IPS-20b (cell line): ENCODE data around the gene UGT2B28.
"Not testable (repeated sequence)": the region's sequence is repeated elsewhere in the genome, so short reads cannot be mapped to it uniquely, and the experiment has no call there.

ENCODE experiments used
- H3K27ac ChIP-seq: one replicate; pipeline ENCODE4 v1.5.1; 2013; ENCODE audit warnings: low read length
- H3K27me3 ChIP-seq: 2 replicates; pipeline ENCODE4 v1.6.1; 2013; ENCODE audit warnings: mild to moderate bottlenecking, low read length, inconsistent platforms; ENCODE audit not compliant: insufficient read depth
- H3K36me3 ChIP-seq: 2 replicates; pipeline ENCODE4 v1.6.1; 2013; ENCODE audit warnings: low read depth, mild to moderate bottlenecking, inconsistent platforms, low read length, moderate library complexity; ENCODE audit not compliant: insufficient read depth
- H3K4me1 ChIP-seq: 2 replicates; pipeline ENCODE4 v1.6.1; 2013; ENCODE audit warnings: mild to moderate bottlenecking, control low read depth, inconsistent platforms, low read length, moderate library complexity; ENCODE audit not compliant: insufficient read depth
- H3K4me3 ChIP-seq: 2 replicates; pipeline ENCODE4 v1.5.1; 2013; ENCODE audit warnings: mild to moderate bottlenecking, low read length, inconsistent platforms
- H3K9ac ChIP-seq: 2 replicates; pipeline ENCODE4 v1.6.1; 2013; ENCODE audit warnings: low read depth, mild to moderate bottlenecking, inconsistent platforms, low read length, moderate library complexity
- H3K9me3 ChIP-seq: 2 replicates; pipeline ENCODE4 v1.6.1; 2013; ENCODE audit warnings: mild to moderate bottlenecking, low read depth, low read length, inconsistent platforms; ENCODE audit not compliant: insufficient read depth

Gene UGT2B28

GRCh38 chr4:69310262-69310661, 30.0 kb downstream of the UGT2B28 start:
- not testable (repeated sequence) for H3K36me3 ChIP-seq, H3K27ac ChIP-seq, H3K4me1 ChIP-seq, H3K27me3 ChIP-seq, H3K9me3 ChIP-seq, H3K4me3 ChIP-seq, H3K9ac ChIP-seq

- H3K27me3 ChIP-seq, H3K36me3 ChIP-seq, H3K9me3 ChIP-seq, H3K4me1 ChIP-seq, H3K4me3 ChIP-seq, H3K9ac ChIP-seq, H3K27ac ChIP-seq: not testable (repeated sequence)
Observed at GRCh38 chr4:69317669-69318298, 37.5 kb downstream of the UGT2B28 start.

- Histone ChIP-seq H3K9ac (no peak overlapping the region), H3K4me3 (no peak overlapping the region), H3K27me3 (no peaks in the 10 kb centered on the region), H3K9me3 (no peaks in the 10 kb centered on the region), H3K36me3 (no peaks in the 10 kb centered on the region), H3K4me1 (no peaks in the 10 kb centered on the region), H3K27ac (no peak overlapping the region)
Observed at GRCh38 chr4:69321153-69321729, 41.0 kb downstream of the UGT2B28 start.

DNA sequence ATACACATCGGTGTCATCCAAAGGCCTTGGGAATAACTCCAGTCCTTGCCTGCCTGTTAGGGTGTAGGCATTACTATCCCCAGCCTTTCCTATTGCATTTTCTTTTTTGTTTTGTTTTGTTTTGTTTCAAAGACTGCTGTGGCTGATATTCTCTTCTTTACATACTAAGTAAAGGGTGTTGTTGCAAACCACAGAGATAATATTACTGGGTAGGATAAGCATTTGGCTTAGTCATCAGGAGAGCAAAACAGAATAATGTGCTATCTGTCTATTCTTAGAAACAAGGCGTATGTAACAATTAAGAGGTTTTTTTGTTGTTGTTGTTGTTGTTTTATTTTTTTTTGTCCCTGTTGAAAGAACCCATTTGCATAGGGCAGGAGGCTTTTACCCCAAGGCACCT, 41.8 kb downstream of the UGT2B28 start:
- H3K4me3 ChIP-seq, result no peak overlapping the region
- no peaks in the 10 kb centered on the region for H3K9me3 ChIP-seq
- H3K36me3 ChIP-seq, result no peaks in the 10 kb centered on the region
- H3K4me1 ChIP-seq, result no peaks in the 10 kb centered on the region
- no peak overlapping the region for H3K9ac ChIP-seq
- no peaks in the 10 kb centered on the region for H3K27me3 ChIP-seq
- no peak overlapping the region for H3K27ac ChIP-seq

DNA sequence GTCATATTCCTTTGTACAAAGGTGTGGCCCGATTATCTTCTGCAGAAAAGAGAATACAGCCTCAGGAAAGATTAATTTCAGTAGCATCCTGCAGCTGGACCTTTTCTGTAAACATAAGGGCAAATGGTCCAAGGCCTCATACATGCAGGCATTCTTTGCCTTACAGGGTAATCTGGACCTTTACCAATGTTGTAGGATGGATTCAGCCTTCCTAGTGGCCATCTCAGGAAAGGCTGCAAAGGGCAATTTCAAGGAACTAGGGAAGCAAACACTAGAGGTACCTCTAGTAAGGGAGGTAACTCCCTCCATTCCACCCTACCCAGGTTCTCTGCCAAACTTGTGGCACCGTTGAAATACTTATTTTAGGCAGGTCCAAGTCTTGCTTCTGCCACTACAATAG, 43.0 kb downstream of the UGT2B28 start:
- Histone ChIP-seq H3K4me3 (no peak overlapping the region), H3K27ac (no peak overlapping the region), H3K4me1 (no peaks in the 10 kb centered on the region), H3K36me3 (no peaks in the 10 kb centered on the region), H3K9ac (no peak overlapping the region), H3K27me3 (no peaks in the 10 kb centered on the region), H3K9me3 (no peaks in the 10 kb centered on the region)

DNA sequence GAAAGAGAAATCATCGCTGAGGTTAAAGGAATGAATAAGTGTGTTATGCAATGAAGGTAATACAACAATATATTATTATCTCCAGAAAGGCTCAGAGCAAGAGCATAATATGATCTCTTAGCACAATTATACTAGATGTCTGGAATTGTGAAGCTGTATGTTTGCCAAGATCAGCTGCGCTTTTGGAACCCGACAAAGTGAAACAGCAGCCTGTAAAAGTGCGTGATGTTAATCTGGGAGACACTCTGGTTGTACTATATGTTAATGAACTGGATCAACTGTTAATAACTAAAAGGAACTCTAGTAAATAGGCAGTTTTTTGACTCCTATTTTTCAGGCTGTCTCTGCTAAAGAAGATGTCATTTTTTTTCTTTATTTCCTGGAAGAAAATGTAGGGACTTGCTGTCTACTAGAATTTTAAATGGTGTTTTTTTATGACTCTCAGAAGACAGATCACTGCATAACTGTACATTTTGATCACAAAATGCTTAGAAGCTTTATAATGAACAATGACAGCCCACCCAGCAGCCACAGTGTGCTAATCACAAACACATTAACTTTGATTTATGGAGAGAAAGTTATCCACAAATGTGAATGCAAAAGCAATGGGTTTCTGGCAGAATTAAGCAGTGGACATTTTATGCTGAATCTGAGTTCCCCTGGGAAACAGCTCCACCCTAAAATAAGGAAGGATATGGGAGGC, 50.2 kb downstream of the UGT2B28 start:
- Histone ChIP-seq H3K4me1 (no peaks in the 10 kb centered on the region), H3K9ac (no peak overlapping the region), H3K27me3 (no peaks in the 10 kb centered on the region), H3K36me3 (no peaks in the 10 kb centered on the region), H3K4me3 (no peak overlapping the region), H3K27ac (no peak overlapping the region), H3K9me3 (no peaks in the 10 kb centered on the region)

DNA sequence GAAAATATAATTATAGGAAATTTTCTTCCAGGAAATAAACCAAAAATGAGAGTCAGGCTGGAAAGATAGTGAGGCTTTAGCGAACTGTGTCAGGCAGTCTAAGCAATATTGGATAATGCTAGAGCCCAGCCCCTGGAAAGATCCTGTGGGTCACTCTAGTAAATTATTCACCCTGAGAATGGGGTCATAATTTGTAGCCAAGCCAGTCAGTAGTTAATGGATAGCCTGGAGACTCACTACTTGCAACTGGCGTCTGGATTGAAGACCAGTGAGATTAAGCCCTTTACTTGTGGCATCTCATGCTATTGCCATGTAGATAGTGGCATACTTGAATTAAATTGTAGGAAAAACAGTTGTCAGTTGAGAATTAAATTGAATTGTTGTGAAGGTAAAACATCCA, 51.0 kb downstream of the UGT2B28 start:
- not testable (repeated sequence) for H3K36me3 ChIP-seq, H3K9me3 ChIP-seq, H3K27ac ChIP-seq, H3K9ac ChIP-seq, H3K4me3 ChIP-seq, H3K4me1 ChIP-seq, H3K27me3 ChIP-seq

- not testable (repeated sequence) for H3K36me3 ChIP-seq, H3K27me3 ChIP-seq, H3K9ac ChIP-seq, H3K9me3 ChIP-seq, H3K27ac ChIP-seq, H3K4me3 ChIP-seq, H3K4me1 ChIP-seq
Observed at GRCh38 chr4:69335485-69335884, 55.2 kb downstream of the UGT2B28 start.

DNA sequence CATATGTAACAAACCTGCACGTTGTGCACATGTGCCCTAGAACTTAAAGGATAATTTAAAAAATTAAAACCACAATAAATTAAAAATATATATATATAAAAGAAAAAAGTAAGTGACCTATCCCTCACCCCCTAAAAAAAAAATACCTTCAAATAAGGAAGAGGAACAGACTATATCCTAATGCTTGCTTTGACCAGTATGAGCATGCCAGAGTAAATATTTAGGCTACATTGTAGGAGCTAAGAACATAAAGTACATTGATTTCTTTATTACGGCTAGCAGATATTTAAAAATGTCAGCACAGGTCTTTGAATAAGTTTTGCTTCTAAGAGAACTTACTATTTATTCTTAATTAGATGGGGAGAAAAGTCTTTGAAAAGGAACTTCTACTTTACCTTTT, 62.8 kb downstream of the UGT2B28 start:
- not testable (repeated sequence) for H3K9me3 ChIP-seq, H3K9ac ChIP-seq, H3K4me3 ChIP-seq

GRCh38 chr4:69343558-69344420, 63.5 kb downstream of the UGT2B28 start:
- not testable (repeated sequence) for H3K27ac ChIP-seq

More for the DNA sequence above, 62.8 kb downstream of the UGT2B28 start:
- not testable (repeated sequence) for H3K27me3 ChIP-seq, H3K27ac ChIP-seq, H3K36me3 ChIP-seq, H3K4me1 ChIP-seq

More at GRCh38 chr4:69343558-69344420, 63.5 kb downstream of the UGT2B28 start:
- not testable (repeated sequence) for H3K4me3 ChIP-seq, H3K36me3 ChIP-seq, H3K9me3 ChIP-seq, H3K9ac ChIP-seq, H3K27me3 ChIP-seq, H3K4me1 ChIP-seq
